Muscle layer of duodenum (tissue), 2 donors: ENCODE results near the gene DENND2D.
A peak's percentile ranks its signal among the peaks of the same experiment; 100 is the strongest.

ENCODE experiments used
- H3K27ac ChIP-seq: one replicate; pipeline ENCODE4 v1.7.0; 2013; ENCODE audit warnings: mild to moderate bottlenecking, low read length
- H3K27me3 ChIP-seq: one replicate; pipeline ENCODE4 v1.7.0; 2013; ENCODE audit warnings: low read depth, mild to moderate bottlenecking, control low read depth, low read length
- H3K36me3 ChIP-seq, 2 donors: one replicate each; pipeline ENCODE4 v1.7.0; 2013; ENCODE audit warnings: low read length in 2 of 2, control low read depth in 1 of 2, mild to moderate bottlenecking in 1 of 2; ENCODE audit not compliant: insufficient read depth in 2 of 2, control insufficient read depth in 1 of 2
- H3K4me1 ChIP-seq, 2 donors: one replicate each; pipeline ENCODE4 v1.7.0; 2013; ENCODE audit warnings: low read length in 2 of 2, mild to moderate bottlenecking in 2 of 2, control low read depth in 1 of 2, moderate library complexity in 1 of 2; ENCODE audit not compliant: insufficient read depth in 2 of 2, control insufficient read depth in 1 of 2
- H3K4me3 ChIP-seq, 2 donors: one replicate each; pipeline ENCODE4 v1.7.0; 2013; ENCODE audit warnings: low read length in 2 of 2, low read depth in 1 of 2, mild to moderate bottlenecking in 1 of 2
- H3K9me3 ChIP-seq, 2 donors: one replicate each; pipeline ENCODE4 v1.7.0; 2013; ENCODE audit warnings: low read length in 2 of 2, control low read depth in 1 of 2, mild to moderate bottlenecking in 1 of 2; ENCODE audit not compliant: control insufficient read depth in 1 of 2
- donor health status: healthy.

The DENND2D gene, protein sequence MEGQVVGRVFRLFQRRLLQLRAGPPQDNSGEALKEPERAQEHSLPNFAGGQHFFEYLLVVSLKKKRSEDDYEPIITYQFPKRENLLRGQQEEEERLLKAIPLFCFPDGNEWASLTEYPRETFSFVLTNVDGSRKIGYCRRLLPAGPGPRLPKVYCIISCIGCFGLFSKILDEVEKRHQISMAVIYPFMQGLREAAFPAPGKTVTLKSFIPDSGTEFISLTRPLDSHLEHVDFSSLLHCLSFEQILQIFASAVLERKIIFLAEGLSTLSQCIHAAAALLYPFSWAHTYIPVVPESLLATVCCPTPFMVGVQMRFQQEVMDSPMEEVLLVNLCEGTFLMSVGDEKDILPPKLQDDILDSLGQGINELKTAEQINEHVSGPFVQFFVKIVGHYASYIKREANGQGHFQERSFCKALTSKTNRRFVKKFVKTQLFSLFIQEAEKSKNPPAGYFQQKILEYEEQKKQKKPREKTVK

DNA sequence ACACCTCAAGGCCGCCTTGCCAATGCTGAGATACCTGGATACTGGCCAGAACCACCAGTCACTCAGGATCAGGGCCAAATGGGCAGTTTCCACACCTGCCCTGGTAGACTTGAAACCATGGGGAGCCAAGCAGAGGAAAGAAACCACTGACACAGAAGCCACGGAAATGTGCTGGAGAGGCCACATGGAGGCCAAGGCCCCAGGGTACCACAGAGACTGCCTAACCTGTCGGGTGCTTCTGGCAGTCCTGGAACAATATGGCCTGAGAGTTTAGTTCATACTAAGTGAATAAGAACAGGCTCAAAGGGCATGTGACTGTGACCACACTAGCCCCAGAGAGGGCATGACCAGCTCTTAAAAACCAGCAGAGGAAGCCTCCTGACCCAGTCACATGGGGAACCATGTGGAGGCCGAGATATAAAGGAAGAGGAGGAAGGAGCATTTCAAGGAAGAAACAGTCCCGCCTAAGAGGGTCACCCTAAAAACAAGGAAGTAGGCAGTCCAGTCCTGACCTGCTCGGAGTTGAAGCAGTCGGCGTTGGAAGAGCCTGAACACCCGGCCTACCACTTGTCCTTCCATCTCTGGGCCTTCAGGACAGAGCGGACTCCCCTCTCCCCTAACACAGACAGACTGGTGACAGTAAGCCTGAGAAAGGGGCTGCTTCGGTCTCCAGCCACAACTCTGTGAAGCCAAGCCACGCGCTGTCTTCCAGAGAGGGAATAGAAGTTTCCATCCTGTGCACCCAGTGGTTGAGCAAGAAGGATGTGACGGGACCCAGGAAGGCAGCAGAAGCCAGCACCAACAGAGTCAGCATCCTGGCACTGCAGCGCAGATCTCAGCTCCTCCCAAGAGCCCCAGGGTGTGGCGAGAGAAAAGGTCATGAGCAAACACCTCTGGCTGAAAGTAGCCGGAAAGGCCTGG is at the start of gene DENND2D:
TSS of gene DENND2D (minus strand) at position 766 of the 921 bp plus-strand sequence. CDS start at position 579, 187 bp downstream.
- H3K36me3 ChIP-seq, result peaks cover 0 to 4% of the 10 kb centered on the region in 2 donors
- H3K27ac ChIP-seq, result peak within 1 kb of the TSS; percentile 72
- peak within 1 kb of the TSS; percentile 15 to 32 for H3K4me3 ChIP-seq
- H3K9me3 ChIP-seq, result no peaks in the 10 kb centered on the region
- peaks cover 9 to 23% of the 10 kb centered on the region in 2 donors for H3K4me1 ChIP-seq
- H3K27me3 ChIP-seq, result no peaks in the 10 kb centered on the region

DNA sequence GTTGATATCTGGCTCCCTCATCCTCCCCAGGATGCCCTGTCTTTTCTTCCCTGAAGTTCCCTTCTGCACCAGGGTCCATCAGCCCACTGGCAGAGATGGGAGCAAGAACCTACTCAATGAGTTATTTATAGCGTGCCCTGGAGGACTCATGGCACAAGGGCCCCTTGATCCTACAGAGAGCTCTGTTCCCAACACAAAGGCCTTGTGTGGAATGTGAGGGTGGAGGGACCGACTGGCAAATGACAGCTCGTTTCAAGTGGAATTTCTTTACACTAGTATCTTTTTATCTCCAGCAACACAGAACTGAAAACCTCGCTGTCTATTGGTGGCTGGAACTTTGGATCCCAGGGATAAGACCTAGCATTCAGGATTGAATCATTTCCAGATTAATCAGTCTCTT is 49.5 kb upstream of the DENND2D start:
- Histone ChIP-seq H3K4me3 (no peak overlapping the region), H3K36me3 (no peaks in the 10 kb centered on the region), H3K27me3 (no peaks in the 10 kb centered on the region), H3K27ac (no peak overlapping the region), H3K9me3 (no peaks in the 10 kb centered on the region), H3K4me1 (no peaks in the 10 kb centered on the region)

- Histone ChIP-seq H3K9me3 (no peaks in the 10 kb centered on the region), H3K4me1 (no peaks in the 10 kb centered on the region), H3K4me3 (no peak overlapping the region), H3K36me3 (no peaks in the 10 kb centered on the region), H3K27ac (no peak overlapping the region), H3K27me3 (no peaks in the 10 kb centered on the region)
These were observed 46.8 kb upstream of the DENND2D start for GRCh38 chr1:111247125-111247838.

GRCh38 chr1:111242805-111243523 is 42.5 kb upstream of the DENND2D start:
- Histone ChIP-seq H3K27ac (no peak overlapping the region), H3K4me3 (no peak overlapping the region), H3K36me3 (no peaks in the 10 kb centered on the region), H3K9me3 (no peaks in the 10 kb centered on the region), H3K4me1 (no peaks in the 10 kb centered on the region), H3K27me3 (no peaks in the 10 kb centered on the region)

DNA sequence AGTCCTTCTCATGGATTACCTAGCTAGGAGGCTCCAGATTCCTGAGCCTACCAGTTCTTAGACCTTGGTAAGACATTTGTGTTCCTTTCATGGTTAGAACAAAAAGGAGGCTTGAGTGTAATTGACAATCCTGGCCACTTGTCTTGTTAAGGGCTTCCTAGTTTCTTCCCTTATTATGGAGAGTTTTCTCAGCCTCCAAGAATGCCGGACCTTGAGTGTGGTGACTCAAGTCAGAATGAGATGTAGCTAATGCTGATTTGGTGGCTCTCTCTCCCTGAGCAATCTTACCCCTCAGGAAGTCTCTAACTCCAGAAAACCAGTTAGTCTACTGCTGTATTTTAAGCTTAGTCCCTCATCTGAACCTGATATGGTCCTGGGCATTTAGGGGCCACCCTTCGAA is 41.4 kb upstream of the DENND2D start:
- H3K36me3 ChIP-seq, result no peaks in the 10 kb centered on the region
- no peaks in the 10 kb centered on the region for H3K4me1 ChIP-seq
- H3K27ac ChIP-seq, result no peak overlapping the region
- H3K9me3 ChIP-seq, result no peaks in the 10 kb centered on the region
- no peaks in the 10 kb centered on the region for H3K27me3 ChIP-seq
- H3K4me3 ChIP-seq, result no peak overlapping the region

GRCh38 chr1:111238056-111238795 is 37.8 kb upstream of the DENND2D start:
- Histone ChIP-seq H3K4me3 (no peak overlapping the region), H3K27me3 (no peaks in the 10 kb centered on the region), H3K36me3 (no peaks in the 10 kb centered on the region), H3K9me3 (no peaks in the 10 kb centered on the region), H3K27ac (no peak overlapping the region), H3K4me1 (no peaks in the 10 kb centered on the region)

GRCh38 chr1:111236806-111237205 is 36.4 kb upstream of the DENND2D start:
- Histone ChIP-seq H3K27ac (no peak overlapping the region), H3K4me1 (no peaks in the 10 kb centered on the region), H3K27me3 (no peaks in the 10 kb centered on the region), H3K4me3 (no peak overlapping the region), H3K36me3 (no peaks in the 10 kb centered on the region), H3K9me3 (no peaks in the 10 kb centered on the region)

GRCh38 chr1:111236379-111236778 is 35.9 kb upstream of the DENND2D start:
- H3K27ac ChIP-seq, result no peak overlapping the region

GRCh38 chr1:111234866-111235265 is 34.4 kb upstream of the DENND2D start:
- no peaks in the 10 kb centered on the region for H3K36me3 ChIP-seq
- H3K27me3 ChIP-seq, result no peaks in the 10 kb centered on the region
- no peaks in the 10 kb centered on the region for H3K4me1 ChIP-seq
- no peak overlapping the region for H3K4me3 ChIP-seq
- no peaks in the 10 kb centered on the region for H3K9me3 ChIP-seq
- no peak overlapping the region for H3K27ac ChIP-seq

More at GRCh38 chr1:111236379-111236778, 35.9 kb upstream of the DENND2D start:
- H3K4me3 ChIP-seq, result no peak overlapping the region
- H3K4me1 ChIP-seq, result no peaks in the 10 kb centered on the region
- no peaks in the 10 kb centered on the region for H3K9me3 ChIP-seq
- H3K36me3 ChIP-seq, result no peaks in the 10 kb centered on the region
- no peaks in the 10 kb centered on the region for H3K27me3 ChIP-seq

GRCh38 chr1:111234258-111234657 is 33.8 kb upstream of the DENND2D start:
- no peaks in the 10 kb centered on the region for H3K4me1 ChIP-seq
- H3K27me3 ChIP-seq, result no peaks in the 10 kb centered on the region
- H3K36me3 ChIP-seq, result no peaks in the 10 kb centered on the region
- no peak overlapping the region for H3K27ac ChIP-seq
- H3K9me3 ChIP-seq, result no peaks in the 10 kb centered on the region
- H3K4me3 ChIP-seq, result no peak overlapping the region
